Measurements from ENCODE around the gene KDM4B.

GRCh38 chr19:5129691-5130090, 160.8 kb downstream of the KDM4B start:
- TF ChIP-seq CTCF (IDR thresholded peaks at IDR 0.05) (no peak), POLR2A (IDR thresholded peaks at IDR 0.05) (no peak)
